Ovary (tissue), 9 donors: ENCODE results near the gene GALNTL6. TPM values are rescaled to one million over a fixed set of nuclear protein-coding genes. Genes with fewer than 3 reads are reported as not detected.

Experiments
- DNase-seq, 5 donors: peaks; one replicate each; pipeline ENCODE4 v3.0.0-alpha.2; 2019 to 2020
- H3K27ac ChIP-seq, 2 donors: fragments of 200-600 bp; one replicate each; pipeline versions ENCODE4 v1.5.1 to v1.8.0; 2019 to 2022
- H3K27me3 ChIP-seq: fragments of 200-600 bp; one replicate; pipeline ENCODE4 v1.8.0; 2022
- H3K36me3 ChIP-seq: fragments of 200-600 bp; sonication (generic); one replicate; pipeline ENCODE4 v1.5.1; 2019
- H3K4me1 ChIP-seq: one replicate; pipeline ENCODE4 v1.8.1; 2013; ENCODE audit warnings: mild to moderate bottlenecking, moderate library complexity; ENCODE audit not compliant: insufficient read depth
- H3K4me3 ChIP-seq: fragments of 200-600 bp; sonication (generic); one replicate; pipeline ENCODE4 v1.5.1; 2017
- H3K9me3 ChIP-seq, 2 donors: fragments of 200-600 bp in 1 of 2; sonication (generic) in 1 of 2; one replicate each; pipeline versions ENCODE4 v1.5.1 to v1.8.1; 2013 to 2019; ENCODE audit warnings: mild to moderate bottlenecking in 1 of 2, moderate library complexity in 1 of 2
- EP300 ChIP-seq: sonication (generic); formaldehyde crosslinking; IDR thresholded peaks from one replicate; pipeline ENCODE4 v1.6.1; 2017; ENCODE audit warnings: antibody characterized with exemption
- POLR2A ChIP-seq: fragments of 450-650 bp; IDR thresholded peaks from one replicate; pipeline ENCODE4 v1.6.1; 2017; ENCODE audit warnings: antibody characterized with exemption, mild to moderate bottlenecking, moderate library complexity
- WGBS, 3 donors: extraction: QIAGEN DNeasy Blood & Tissue Kit in 1 of 3; methylation state at CpG; one replicate each; pipeline versions ENCODE4 v1.1.5 to v1.1.7; 2013 to 2017; 5-methylcytosine and 5-hydroxymethylcytosine counted together
- intact Hi-C, 4 donors: fragments of 100-400 bp; cut with DNase I; formaldehyde crosslinking; loops; one replicate each; pipeline versions ENCODE4 v1.11.0 to v1.15.1; 2022 to 2023
- polyA plus RNA-seq, 2 donors: library from polyadenylated mRNA; stranded (reverse); fragments of 200-250 nt in 1 of 2; fragments of 350-450 nt in 1 of 2; fragmentation: Illumina TruSeq in 1 of 2; extraction: RNeasy Lipid Tissue Mini Kit (QIAGEN cat#74804) in 1 of 2; gene quantifications; one replicate each; pipeline ENCODE4 v1.2.3, GENCODE V29; 2013 to 2014
- total RNA-seq, 7 donors: library from RNA; depleted of rRNA in 2 of 7; stranded (reverse); fragments of >200 nt in 2 of 7; fragmentation: NEBNext Ultra II Directional in 3 of 7; extraction: Animal tissue kit (Norgen Biotek cat#: 25700) in 3 of 7; gene quantifications; one replicate each; pipeline versions ENCODE4 v1.1.0 to v1.2.4, GENCODE V29; 2016 to 2023
- TF ChIP-seq, protein P1 (sequence below), 3 donors: fragments of 450-650 bp in 2 of 3; fragments of 200-600 bp in 1 of 3; IDR thresholded peaks; one replicate each; pipeline versions ENCODE4 v1.5.1 to v1.8.0; 2016 to 2022; ENCODE audit warnings: antibody characterized with exemption in 3 of 3, mild to moderate bottlenecking in 1 of 3
- donor health status: DM: no; HTN: no; CAD: no; lungs with moderate emphysema.
- donor health status: DM: no; HTN: no; CAD: no.
- donor health status: Bipolar disorder and iron deficiency.
- donor health status: DM: yes; HTN: yes; CAD: no.
- donor health status: DM: no; HTN: no; CAD: no.
- donor health status: DM: yes; HTN: yes; CAD: no.

Gene GALNTL6
- total and polyA plus RNA-seq, 9 donors = 0.11 to 1.8 TPM; not detected in 7

DNA sequence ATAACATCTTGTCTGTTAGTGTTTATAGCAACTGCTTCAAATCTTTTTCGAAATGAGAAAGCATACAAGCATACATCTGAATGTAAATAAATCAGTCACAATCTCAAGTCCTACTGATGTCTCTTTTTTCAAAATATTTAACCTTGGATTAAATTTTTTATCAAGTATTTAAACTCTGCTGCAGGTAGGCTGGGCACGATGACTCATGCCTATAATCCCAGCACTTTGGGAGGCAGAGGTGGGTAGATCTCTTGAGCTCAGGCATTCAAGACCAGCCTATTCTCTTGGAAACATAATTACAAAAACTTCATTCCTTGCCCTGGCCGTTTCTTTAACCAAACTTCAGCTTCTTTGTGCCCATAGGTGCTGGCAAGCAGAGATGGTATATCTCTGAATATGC is 815.1 kb downstream of the GALNTL6 start:
- intact Hi-C loops = no loop called here
- H3K4me1 ChIP-seq = no peaks in the 10 kb centered on the region
- no peaks in the 10 kb centered on the region for H3K27me3 ChIP-seq
- TF ChIP-seq POLR2A (no peak), EP300 (no peak)
- TF ChIP-seq, protein P1, sequence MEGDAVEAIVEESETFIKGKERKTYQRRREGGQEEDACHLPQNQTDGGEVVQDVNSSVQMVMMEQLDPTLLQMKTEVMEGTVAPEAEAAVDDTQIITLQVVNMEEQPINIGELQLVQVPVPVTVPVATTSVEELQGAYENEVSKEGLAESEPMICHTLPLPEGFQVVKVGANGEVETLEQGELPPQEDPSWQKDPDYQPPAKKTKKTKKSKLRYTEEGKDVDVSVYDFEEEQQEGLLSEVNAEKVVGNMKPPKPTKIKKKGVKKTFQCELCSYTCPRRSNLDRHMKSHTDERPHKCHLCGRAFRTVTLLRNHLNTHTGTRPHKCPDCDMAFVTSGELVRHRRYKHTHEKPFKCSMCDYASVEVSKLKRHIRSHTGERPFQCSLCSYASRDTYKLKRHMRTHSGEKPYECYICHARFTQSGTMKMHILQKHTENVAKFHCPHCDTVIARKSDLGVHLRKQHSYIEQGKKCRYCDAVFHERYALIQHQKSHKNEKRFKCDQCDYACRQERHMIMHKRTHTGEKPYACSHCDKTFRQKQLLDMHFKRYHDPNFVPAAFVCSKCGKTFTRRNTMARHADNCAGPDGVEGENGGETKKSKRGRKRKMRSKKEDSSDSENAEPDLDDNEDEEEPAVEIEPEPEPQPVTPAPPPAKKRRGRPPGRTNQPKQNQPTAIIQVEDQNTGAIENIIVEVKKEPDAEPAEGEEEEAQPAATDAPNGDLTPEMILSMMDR (IDR thresholded peaks at IDR 0.05) = no peak
- no peak for DNase-seq
- no peak overlapping the region for H3K27ac ChIP-seq
- no peaks in the 10 kb centered on the region for H3K9me3 ChIP-seq
- no peaks in the 10 kb centered on the region for H3K36me3 ChIP-seq
- H3K4me3 ChIP-seq = no peak overlapping the region
- 57 to 60% (median 59%) methylated on average over 3 of the region's 3 CpGs for WGBS, 3 donors

DNA sequence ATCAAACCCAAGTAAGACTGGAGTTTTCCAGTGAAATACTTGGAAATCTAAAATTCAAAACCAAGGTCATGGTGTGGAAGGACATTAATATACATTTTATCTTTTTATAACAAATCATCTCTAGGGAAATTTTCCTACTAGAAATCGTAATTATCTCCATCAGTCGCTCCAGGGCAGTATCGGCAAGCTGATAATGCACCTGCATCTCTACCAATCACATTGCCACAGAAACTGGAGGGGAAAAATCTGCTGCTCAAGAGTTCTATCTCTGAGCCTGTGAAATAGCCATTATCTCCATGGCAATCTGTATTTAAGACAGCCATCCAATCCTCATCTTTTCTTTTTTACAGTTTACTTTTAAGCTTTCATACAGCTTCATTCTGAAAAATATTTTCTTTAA is 817.1 kb downstream of the GALNTL6 start:
- WGBS, 3 donors = 24 to 49% (median 29%) methylated on average over 3 of the region's 3 CpGs
- Histone ChIP-seq H3K27me3 (no peaks in the 10 kb centered on the region), H3K9me3 (no peaks in the 10 kb centered on the region), H3K4me3 (no peak overlapping the region), H3K36me3 (no peaks in the 10 kb centered on the region), H3K4me1 (no peaks in the 10 kb centered on the region), H3K27ac (no peak overlapping the region)
- intact Hi-C loops = no loop called here
- no peak for DNase-seq
- TF ChIP-seq POLR2A = no peak
- TF ChIP-seq, protein P1 (IDR thresholded peaks at IDR 0.05) = no peak

DNA sequence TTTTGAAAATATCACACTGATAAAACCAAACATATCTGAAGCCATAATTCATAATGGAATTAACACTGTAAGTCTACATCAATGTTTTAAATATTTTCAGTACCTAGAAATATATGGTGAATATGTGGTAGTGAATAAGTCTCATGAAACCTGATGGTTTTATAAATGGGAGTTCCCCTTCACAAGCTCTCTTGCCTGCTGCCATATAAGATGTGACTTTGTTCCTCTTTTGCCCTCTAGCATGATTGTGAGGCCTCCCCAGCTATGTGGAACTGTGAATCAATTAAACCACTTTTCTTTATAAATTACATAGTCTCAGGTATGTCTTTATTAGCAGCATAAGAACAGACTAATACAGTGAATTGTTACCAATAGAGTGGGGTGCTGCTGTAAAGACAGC is 818.6 kb downstream of the GALNTL6 start:
- no peaks in the 10 kb centered on the region for H3K36me3 ChIP-seq
- TF ChIP-seq, protein P1 (IDR thresholded peaks at IDR 0.05) = no peak
- no peak for TF ChIP-seq POLR2A
- TF ChIP-seq EP300 = no peak
- H3K4me3 ChIP-seq = no peak overlapping the region
- H3K27ac ChIP-seq = no peak overlapping the region
- DNase-seq = no peak
- intact Hi-C loops = no loop called here
- no peaks in the 10 kb centered on the region for H3K9me3 ChIP-seq
- no peaks in the 10 kb centered on the region for H3K27me3 ChIP-seq
- H3K4me1 ChIP-seq = no peaks in the 10 kb centered on the region

DNA sequence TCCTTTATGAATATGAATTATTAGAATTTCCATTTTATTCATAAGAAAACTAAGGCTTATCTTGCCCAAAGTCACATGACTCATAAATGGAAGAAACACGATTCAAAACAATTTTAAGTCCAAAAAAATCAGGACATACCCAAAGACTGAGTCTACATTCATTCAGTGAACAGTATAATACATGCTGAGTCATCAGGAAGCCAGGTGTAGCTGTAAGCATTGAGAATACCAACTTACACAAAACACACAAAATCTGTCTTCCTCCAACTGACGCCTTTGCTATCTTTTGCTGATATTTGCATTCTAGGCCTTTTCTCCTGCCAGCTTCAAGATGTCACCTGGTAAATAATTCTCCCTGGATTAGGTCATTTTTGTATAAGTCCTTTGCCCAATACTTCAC is 835.3 kb downstream of the GALNTL6 start:
- Histone ChIP-seq H3K4me1 (no peaks in the 10 kb centered on the region), H3K27me3 (no peaks in the 10 kb centered on the region), H3K36me3 (no peaks in the 10 kb centered on the region), H3K27ac (no peak overlapping the region), H3K4me3 (no peak overlapping the region), H3K9me3 (no peaks in the 10 kb centered on the region)
- no peak for DNase-seq
- TF ChIP-seq EP300 (no peak), POLR2A (no peak)
- TF ChIP-seq, protein P1 (IDR thresholded peaks at IDR 0.05) = no peak
- intact Hi-C loops = no loop called here
- WGBS, 3 donors = 70 to 83% (median 72%) methylated on average over 2 of the region's 2 CpGs

DNA sequence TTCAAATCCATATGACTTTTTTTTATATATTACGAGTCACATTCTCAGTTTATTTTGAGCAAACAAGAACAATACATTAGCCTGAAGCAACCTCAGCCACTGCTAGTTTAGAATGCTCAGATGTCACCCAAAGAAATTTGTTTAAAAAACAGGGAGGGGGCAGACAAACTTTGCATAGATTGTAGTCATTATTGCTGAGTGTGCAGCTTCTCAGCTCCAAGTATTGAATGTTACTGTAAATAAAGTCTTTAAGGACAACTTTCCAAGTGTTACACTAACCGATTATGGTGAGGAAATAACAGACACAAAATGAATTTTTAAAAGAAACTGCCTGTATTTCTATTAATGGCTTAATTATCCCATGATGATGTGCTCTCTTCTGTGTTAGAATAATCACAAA is 835.9 kb downstream of the GALNTL6 start:
- no peak for TF ChIP-seq POLR2A
- TF ChIP-seq, protein P1 (IDR thresholded peaks at IDR 0.05) = no peak
- no peak for TF ChIP-seq EP300
- no peaks in the 10 kb centered on the region for H3K36me3 ChIP-seq
- intact Hi-C loops = no loop called here
- 41 to 73% (median 48%) methylated on average over 2 of the region's 2 CpGs for WGBS, 3 donors
- DNase-seq = no peak
- H3K4me3 ChIP-seq = no peak overlapping the region
- no peak overlapping the region for H3K27ac ChIP-seq
- H3K9me3 ChIP-seq = no peaks in the 10 kb centered on the region
- no peaks in the 10 kb centered on the region for H3K27me3 ChIP-seq
- no peaks in the 10 kb centered on the region for H3K4me1 ChIP-seq
